GM12872 (cell line): ENCODE results near the gene RBBP8.

Experiments used
- TF ChIP-seq, protein P1 (sequence below): IDR thresholded peaks from 3 replicates; pipeline ENCODE4 v1.5.1; 2011; ENCODE audit warnings: low read depth, mild to moderate bottlenecking, low read length, moderate library complexity; ENCODE audit not compliant: insufficient read depth

RBBP8 gene

GRCh38 chr18:22933206-22933965 is at the start of gene RBBP8:
Gene RBBP8, plus strand, starts transcription at chr18:22933328. Its CDS starts 3,524 bp downstream, at chr18:22936852.
- TF ChIP-seq, protein P1, sequence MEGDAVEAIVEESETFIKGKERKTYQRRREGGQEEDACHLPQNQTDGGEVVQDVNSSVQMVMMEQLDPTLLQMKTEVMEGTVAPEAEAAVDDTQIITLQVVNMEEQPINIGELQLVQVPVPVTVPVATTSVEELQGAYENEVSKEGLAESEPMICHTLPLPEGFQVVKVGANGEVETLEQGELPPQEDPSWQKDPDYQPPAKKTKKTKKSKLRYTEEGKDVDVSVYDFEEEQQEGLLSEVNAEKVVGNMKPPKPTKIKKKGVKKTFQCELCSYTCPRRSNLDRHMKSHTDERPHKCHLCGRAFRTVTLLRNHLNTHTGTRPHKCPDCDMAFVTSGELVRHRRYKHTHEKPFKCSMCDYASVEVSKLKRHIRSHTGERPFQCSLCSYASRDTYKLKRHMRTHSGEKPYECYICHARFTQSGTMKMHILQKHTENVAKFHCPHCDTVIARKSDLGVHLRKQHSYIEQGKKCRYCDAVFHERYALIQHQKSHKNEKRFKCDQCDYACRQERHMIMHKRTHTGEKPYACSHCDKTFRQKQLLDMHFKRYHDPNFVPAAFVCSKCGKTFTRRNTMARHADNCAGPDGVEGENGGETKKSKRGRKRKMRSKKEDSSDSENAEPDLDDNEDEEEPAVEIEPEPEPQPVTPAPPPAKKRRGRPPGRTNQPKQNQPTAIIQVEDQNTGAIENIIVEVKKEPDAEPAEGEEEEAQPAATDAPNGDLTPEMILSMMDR: no peak

DNA sequence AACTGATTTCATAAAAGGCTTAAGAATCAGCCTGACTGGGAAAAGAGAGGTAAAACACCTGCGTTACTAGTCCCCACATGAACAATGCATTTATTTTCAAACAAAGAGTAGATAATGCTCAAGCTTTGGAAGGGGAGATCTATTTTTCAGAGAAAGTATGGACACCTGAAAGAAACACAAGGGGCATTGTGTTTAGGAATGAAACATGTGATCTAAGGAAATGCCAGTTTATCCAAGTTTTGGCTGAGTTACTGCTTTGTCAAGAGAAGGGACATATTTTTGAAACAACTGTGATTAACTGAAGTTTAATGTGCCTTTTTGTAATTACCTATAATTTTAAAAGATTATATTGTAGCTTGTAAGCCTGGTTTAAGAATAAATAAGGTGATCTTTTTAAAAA is 49.3 kb upstream of the RBBP8 start:
- TF ChIP-seq, protein P1: no peak

DNA sequence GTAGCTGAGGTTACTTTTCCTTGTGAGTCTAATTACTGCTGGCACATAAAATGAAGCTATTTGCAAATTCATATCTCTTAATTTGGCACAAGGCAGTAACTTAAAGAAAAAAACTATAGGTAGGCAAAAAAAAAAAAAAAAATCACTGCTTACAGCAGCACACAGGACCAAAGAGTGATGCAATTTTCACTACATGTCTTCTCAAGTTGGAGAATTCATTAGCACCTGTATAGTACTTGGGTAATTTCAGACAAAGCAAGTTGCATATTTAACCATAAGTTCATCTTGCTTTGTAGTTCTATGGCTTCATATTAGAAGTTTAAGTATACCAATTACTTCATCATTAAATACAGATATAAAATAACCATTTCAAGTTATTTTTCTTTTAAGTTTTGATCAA is 33.7 kb upstream of the RBBP8 start:
- TF ChIP-seq, protein P1: no peak

DNA sequence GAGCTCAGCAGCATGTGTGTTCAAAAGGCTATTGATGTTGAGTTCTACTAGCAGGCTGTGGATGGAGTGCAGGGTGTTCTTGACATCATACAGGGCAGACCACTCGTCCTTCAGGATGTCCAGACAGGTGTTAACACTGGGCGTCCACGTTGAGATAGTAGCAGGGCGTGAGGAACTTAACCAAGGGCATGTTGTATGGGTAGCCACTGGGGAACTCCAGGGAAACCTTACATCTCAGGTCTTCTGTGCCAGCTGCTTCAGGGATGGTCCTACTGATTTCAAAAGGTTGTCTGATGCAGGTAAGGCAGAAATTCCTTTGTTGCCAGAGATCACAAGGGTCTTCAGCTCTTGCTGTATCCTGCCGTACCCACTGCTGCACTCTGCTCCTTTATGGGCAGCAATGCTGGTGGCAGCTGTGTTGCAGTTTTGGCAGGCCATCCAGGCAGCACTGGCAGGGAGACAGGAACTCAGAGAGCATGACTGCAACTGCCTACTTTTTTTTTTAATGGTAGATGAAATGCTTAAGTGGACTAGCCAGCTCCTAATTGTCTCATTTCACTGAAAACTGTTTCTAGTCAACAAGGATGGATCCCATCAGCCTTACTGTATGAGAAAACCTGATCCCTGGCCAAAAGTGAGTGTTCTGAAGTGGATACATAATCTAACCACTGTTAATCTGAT is 32.4 kb upstream of the RBBP8 start:
- TF ChIP-seq, protein P1: no peak

DNA sequence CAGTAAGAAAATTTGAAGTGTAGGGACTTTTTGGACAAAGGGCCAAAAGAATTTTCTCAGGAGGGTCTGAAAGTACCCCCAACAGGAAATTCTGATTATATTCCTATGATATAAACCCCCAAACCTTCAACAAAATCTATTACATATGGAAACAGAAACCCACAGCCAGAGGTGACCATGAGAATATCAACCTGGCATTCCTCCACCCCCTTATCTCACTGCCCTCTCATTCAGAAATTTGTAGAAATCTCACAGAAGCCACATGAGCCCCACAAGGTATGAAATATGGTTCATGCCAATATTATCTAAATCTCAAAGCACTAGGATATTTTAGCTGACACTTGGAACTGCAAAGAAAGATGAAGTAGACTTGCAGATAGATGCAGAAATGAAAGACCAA is 31.0 kb upstream of the RBBP8 start:
- TF ChIP-seq, protein P1: no peak

GRCh38 chr18:22912149-22912548 is 21.0 kb upstream of the RBBP8 start:
- TF ChIP-seq, protein P1: no peak

GRCh38 chr18:22912835-22913234 is 20.3 kb upstream of the RBBP8 start:
- TF ChIP-seq, protein P1: no peak
